ENCODE data around the gene CA11.

Gene CA11

GRCh38 chr19:48630296-48631063 lies 15.5 kb downstream of the CA11 start:
- no peak for DNase-seq (ENCODE audit: low read depth)
- no peak overlapping the region for H3K4me3 ChIP-seq (ENCODE audit: low read depth, low read length)
- peak; percentile 21 for TF ChIP-seq CTCF (IDR thresholded peaks at IDR 0.05; ENCODE audit: low read depth, low read length, missing control alignments)
- in situ Hi-C loops (cut with HindIII; ENCODE audit: low sequenced_read_pairs) = no loop called here

- no peak for TF ChIP-seq CTCF (IDR thresholded peaks at IDR 0.05; ENCODE audit: low read depth, low read length, missing control alignments)
- in situ Hi-C loops (cut with HindIII; ENCODE audit: low sequenced_read_pairs) = no loop called here
- H3K4me3 ChIP-seq (ENCODE audit: low read depth, low read length) = no peak overlapping the region
- DNase-seq (ENCODE audit: low read depth) = no peak
Measured at GRCh38 chr19:48629599-48630295, 16.2 kb downstream of the CA11 start.

GRCh38 chr19:48629297-48629598 lies 16.7 kb downstream of the CA11 start:
- in situ Hi-C loops (cut with HindIII; ENCODE audit: low sequenced_read_pairs) = no loop called here
- no peak overlapping the region for H3K4me3 ChIP-seq (ENCODE audit: low read depth, low read length)
- no peak for TF ChIP-seq CTCF (IDR thresholded peaks at IDR 0.05; ENCODE audit: low read depth, low read length, missing control alignments)
- DNase-seq (ENCODE audit: low read depth) = no peak

GRCh38 chr19:48628486-48629296 lies 17.3 kb downstream of the CA11 start:
- no peak overlapping the region for H3K4me3 ChIP-seq (ENCODE audit: low read depth, low read length)
- TF ChIP-seq CTCF (IDR thresholded peaks at IDR 0.05; ENCODE audit: low read depth, low read length, missing control alignments) = no peak
- in situ Hi-C loops (cut with HindIII; ENCODE audit: low sequenced_read_pairs) = no loop called here
- no peak for DNase-seq (ENCODE audit: low read depth)

- no peak overlapping the region for H3K4me3 ChIP-seq (ENCODE audit: low read depth, low read length)
- in situ Hi-C loops (cut with HindIII; ENCODE audit: low sequenced_read_pairs) = no loop called here
- no peak for TF ChIP-seq CTCF (IDR thresholded peaks at IDR 0.05; ENCODE audit: low read depth, low read length, missing control alignments)
- DNase-seq (ENCODE audit: low read depth) = no peak
Measured at GRCh38 chr19:48627865-48628314, 18.1 kb downstream of the CA11 start.

GRCh38 chr19:48627201-48627864 lies 18.7 kb downstream of the CA11 start:
- DNase-seq (ENCODE audit: low read depth) = no peak

More at GRCh38 chr19:48627201-48627864, 18.7 kb downstream of the CA11 start:
- no peak for TF ChIP-seq CTCF (IDR thresholded peaks at IDR 0.05; ENCODE audit: low read depth, low read length, missing control alignments)
- H3K4me3 ChIP-seq (ENCODE audit: low read depth, low read length) = no peak overlapping the region
- in situ Hi-C loops (cut with HindIII; ENCODE audit: low sequenced_read_pairs) = no loop called here
